Activated CD8-positive, alpha-beta memory T cell treated with anti-CD3 and anti-CD28 coated beads for 48 hours (primary cell): ENCODE data around the gene DUS4L.

Source experiments
- DNase-seq, 3 experiments: peaks; one replicate each; pipeline ENCODE4 v3.0.0-alpha.2; 2020; ENCODE audit warnings: low read depth in 2 of 3, low spot score in 2 of 3

Gene DUS4L

GRCh38 chr7:107613439-107613838, 49.7 kb downstream of the DUS4L start:
- DNase-seq: no peak

- DNase-seq: no peak
These were observed 50.2 kb downstream of the DUS4L start for GRCh38 chr7:107613948-107614347.

GRCh38 chr7:107614425-107614824, 50.7 kb downstream of the DUS4L start:
- DNase-seq: no peak

GRCh38 chr7:107615910-107616680, 52.3 kb downstream of the DUS4L start:
- no peak for DNase-seq

- no peak for DNase-seq
These were observed 58.7 kb downstream of the DUS4L start for GRCh38 chr7:107622429-107622828.

GRCh38 chr7:107622894-107623293, 59.1 kb downstream of the DUS4L start:
- no peak for DNase-seq

- no peak for DNase-seq
These were observed 63.2 kb downstream of the DUS4L start for GRCh38 chr7:107627002-107627401.
